Heart left ventricle (tissue), 16 donors: ENCODE results near the gene KIAA1217. TPM values are rescaled to one million over a fixed set of nuclear protein-coding genes. Genes with fewer than 3 reads are reported as not detected.

Source experiments
- ATAC-seq, 4 donors: fragments of 200-7000 bp; cut with Tn5 transposase; one replicate each; pipeline ENCODE4 v1.9.1; 2020 to 2022; ENCODE audit warnings: moderate library complexity in 4 of 4, mild to moderate bottlenecking in 3 of 4, moderate number of reproducible peaks in 1 of 4
- DNase-seq, 5 donors: peaks; one replicate each; pipeline ENCODE4 v3.0.0-alpha.2; 2020
- H3K27ac ChIP-seq, 12 donors: fragments of 200-600 bp; sonication (generic) in 4 of 12; one replicate each; pipeline versions ENCODE4 v1.5.0 to v1.8.0; 2016 to 2022; ENCODE audit warnings: mild to moderate bottlenecking in 2 of 12
- H3K27me3 ChIP-seq, 9 donors: fragments of 200-600 bp; sonication (generic) in 2 of 9; one replicate each; pipeline versions ENCODE4 v1.5.1 to v1.8.0; 2016 to 2022; ENCODE audit warnings: mild to moderate bottlenecking in 3 of 9
- H3K36me3 ChIP-seq, 9 donors: fragments of 200-600 bp; sonication (generic) in 2 of 9; one replicate each; pipeline versions ENCODE4 v1.5.0 to v1.8.0; 2018 to 2022; ENCODE audit warnings: mild to moderate bottlenecking in 2 of 9
- H3K4me1 ChIP-seq, 12 donors: fragments of 200-600 bp; sonication (generic) in 4 of 12; one replicate each; pipeline versions ENCODE4 v1.5.0 to v1.8.0; 2016 to 2022; ENCODE audit warnings: mild to moderate bottlenecking in 3 of 12
- H3K4me3 ChIP-seq, 12 donors: fragments of 200-600 bp; sonication (generic) in 4 of 12; one replicate each; pipeline versions ENCODE4 v1.5.0 to v1.8.0; 2017 to 2022; ENCODE audit warnings: mild to moderate bottlenecking in 9 of 12, moderate library complexity in 4 of 12
- H3K9me3 ChIP-seq, 12 donors: fragments of 200-600 bp; sonication (generic) in 4 of 12; one replicate each; pipeline versions ENCODE4 v1.5.0 to v1.8.0; 2016 to 2022; ENCODE audit warnings: mild to moderate bottlenecking in 1 of 12
- POLR2A ChIP-seq, 2 donors: fragments of 450-650 bp; IDR thresholded peaks; one replicate each; pipeline ENCODE4 v1.6.1; 2017; ENCODE audit warnings: antibody characterized with exemption in 2 of 2, mild to moderate bottlenecking in 2 of 2, moderate library complexity in 2 of 2
- WGBS, 4 donors: extraction: QIAGEN DNeasy Blood & Tissue Kit in 2 of 4; methylation state at CpG; one replicate each; pipeline versions ENCODE4 v1.1.5 to v1.1.7; 2013 to 2018; 5-methylcytosine and 5-hydroxymethylcytosine counted together
- intact Hi-C, 10 donors: fragments of 100-400 bp; cut with DNase I; formaldehyde crosslinking; loops; one replicate each; pipeline versions ENCODE4 v1.11.1 to v1.14.2; 2022
- polyA plus RNA-seq, 2 donors: library from polyadenylated mRNA; stranded (reverse); fragments of 200-250 nt; gene quantifications; one replicate each; pipeline ENCODE4 v1.2.3, GENCODE V29; 2013
- total RNA-seq, 9 donors: library from RNA; depleted of rRNA in 2 of 9; stranded (reverse); fragments of >200 nt in 2 of 9; fragmentation: NEBNext Ultra II Directional in 3 of 9; extraction: Animal tissue kit (Norgen Biotek cat#: 25700) in 3 of 9; gene quantifications; one replicate each; pipeline versions ENCODE4 v1.1.0 to v1.2.4, GENCODE V29; 2016 to 2023
- TF ChIP-seq, protein P1 (sequence below), 12 donors: fragments of 200-600 bp; sonication (generic) in 4 of 12; IDR thresholded peaks; one replicate each; pipeline versions ENCODE4 v1.5.0 to v1.8.0; 2018 to 2022; ENCODE audit warnings: antibody characterized with exemption in 12 of 12, mild to moderate bottlenecking in 5 of 12
- donor health status: ischemic (EF 13 %, LVEDD 7.1; RV severe dilation, severe dysfunction).
- donor health status: healthy with polysubstance abuse.
- donor health status: DM: no; HTN: yes; CAD: no.
- donor health status: DM: no; HTN: no; CAD: no.
- donor health status: ischemic (EF 25% LVEDD 6.9; RV normal size, moderate dysfunction).
- donor health status: ischemic (EF 25% LVEDD 5.7; RV mildly dilated, moderate dysfunction).
- donor health status: healthy.
- donor health status: DM: yes; HTN: yes; CAD: no.
- donor health status: ischemic (EF 35%, LVEDD 5.7; RV mildly dilated, moderate dysfunction).
- donor health status: nonischemic (EF 11% LVEDD 7.7; RV severe dilation, severe dysfunction).
- donor health status: DM: yes; HTN: yes; CAD: no.
- donor health status: PGD.
- donor health status: ischemic (EF 29% LVEDD 5.4; RV normal size, mild dysfunction).
- donor health status: nonischemic (EF 23%, LVEDD 6.1; RV moderate dilation, normal function).

Gene KIAA1217
- total and polyA plus RNA-seq, 11 donors = 12.7 to 66.7 (median 33.5) TPM

DNA sequence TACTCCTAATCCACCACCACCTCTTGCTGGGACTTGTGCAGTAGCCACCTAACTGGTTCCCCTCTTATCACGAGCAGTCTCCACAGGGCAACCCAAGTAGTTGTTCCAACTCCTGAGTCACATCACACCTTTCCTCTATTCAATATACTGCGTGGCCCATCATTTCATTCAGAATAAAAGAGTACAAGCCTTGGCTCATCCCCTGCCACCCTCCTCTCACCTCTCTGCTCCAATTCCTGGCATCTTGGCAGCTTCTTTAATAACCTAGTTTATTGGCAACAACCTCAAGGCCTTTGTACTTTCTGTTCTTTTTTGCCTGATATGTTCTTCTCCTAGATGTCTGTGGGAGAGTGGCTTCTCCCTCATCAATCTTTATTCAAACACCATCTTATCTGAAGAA is 199.4 kb downstream of the KIAA1217 start:
- Histone ChIP-seq H3K4me3 (no peak overlapping the region), H3K27me3 (no peaks in the 10 kb centered on the region), H3K9me3 (peaks cover 0 to 8% (median 0%) of the 10 kb centered on the region in 12 donors), H3K36me3 (no peaks in the 10 kb centered on the region), H3K27ac (no peak overlapping the region), H3K4me1 (peaks cover 0 to 20% (median 2%) of the 10 kb centered on the region in 12 donors)
- DNase-seq (no peak), ATAC-seq (no peak)
- TF ChIP-seq, protein P1, sequence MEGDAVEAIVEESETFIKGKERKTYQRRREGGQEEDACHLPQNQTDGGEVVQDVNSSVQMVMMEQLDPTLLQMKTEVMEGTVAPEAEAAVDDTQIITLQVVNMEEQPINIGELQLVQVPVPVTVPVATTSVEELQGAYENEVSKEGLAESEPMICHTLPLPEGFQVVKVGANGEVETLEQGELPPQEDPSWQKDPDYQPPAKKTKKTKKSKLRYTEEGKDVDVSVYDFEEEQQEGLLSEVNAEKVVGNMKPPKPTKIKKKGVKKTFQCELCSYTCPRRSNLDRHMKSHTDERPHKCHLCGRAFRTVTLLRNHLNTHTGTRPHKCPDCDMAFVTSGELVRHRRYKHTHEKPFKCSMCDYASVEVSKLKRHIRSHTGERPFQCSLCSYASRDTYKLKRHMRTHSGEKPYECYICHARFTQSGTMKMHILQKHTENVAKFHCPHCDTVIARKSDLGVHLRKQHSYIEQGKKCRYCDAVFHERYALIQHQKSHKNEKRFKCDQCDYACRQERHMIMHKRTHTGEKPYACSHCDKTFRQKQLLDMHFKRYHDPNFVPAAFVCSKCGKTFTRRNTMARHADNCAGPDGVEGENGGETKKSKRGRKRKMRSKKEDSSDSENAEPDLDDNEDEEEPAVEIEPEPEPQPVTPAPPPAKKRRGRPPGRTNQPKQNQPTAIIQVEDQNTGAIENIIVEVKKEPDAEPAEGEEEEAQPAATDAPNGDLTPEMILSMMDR (IDR thresholded peaks at IDR 0.05) = no peak
- no peak for TF ChIP-seq POLR2A (IDR thresholded peaks at IDR 0.05)
- WGBS, 4 donors = 89 to 97% (median 96%) methylated on average over 2 of the region's 2 CpGs
- intact Hi-C loops = no loop called here

DNA sequence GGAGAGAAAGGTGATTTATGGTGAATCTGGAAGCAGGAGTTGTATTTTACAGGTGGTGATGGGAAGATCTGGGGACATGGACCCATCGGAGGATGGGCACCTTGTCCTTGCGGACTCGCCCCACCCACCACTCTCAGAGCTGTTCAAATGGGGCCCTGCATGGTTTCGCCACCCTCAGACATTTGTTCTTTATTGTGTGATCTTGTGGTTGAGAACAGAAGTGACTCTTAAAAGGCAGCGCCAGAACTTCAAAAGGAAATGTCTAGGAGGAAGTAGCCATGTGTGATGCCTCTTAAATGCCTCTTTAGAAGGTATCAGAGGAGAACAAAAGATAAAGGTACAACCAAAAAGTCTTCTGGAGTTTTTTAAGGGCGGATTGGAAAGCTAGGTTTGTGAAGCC is 205.7 kb downstream of the KIAA1217 start:
- peaks cover 2 to 34% (median 18%) of the 10 kb centered on the region in 12 donors for H3K4me1 ChIP-seq

DNA sequence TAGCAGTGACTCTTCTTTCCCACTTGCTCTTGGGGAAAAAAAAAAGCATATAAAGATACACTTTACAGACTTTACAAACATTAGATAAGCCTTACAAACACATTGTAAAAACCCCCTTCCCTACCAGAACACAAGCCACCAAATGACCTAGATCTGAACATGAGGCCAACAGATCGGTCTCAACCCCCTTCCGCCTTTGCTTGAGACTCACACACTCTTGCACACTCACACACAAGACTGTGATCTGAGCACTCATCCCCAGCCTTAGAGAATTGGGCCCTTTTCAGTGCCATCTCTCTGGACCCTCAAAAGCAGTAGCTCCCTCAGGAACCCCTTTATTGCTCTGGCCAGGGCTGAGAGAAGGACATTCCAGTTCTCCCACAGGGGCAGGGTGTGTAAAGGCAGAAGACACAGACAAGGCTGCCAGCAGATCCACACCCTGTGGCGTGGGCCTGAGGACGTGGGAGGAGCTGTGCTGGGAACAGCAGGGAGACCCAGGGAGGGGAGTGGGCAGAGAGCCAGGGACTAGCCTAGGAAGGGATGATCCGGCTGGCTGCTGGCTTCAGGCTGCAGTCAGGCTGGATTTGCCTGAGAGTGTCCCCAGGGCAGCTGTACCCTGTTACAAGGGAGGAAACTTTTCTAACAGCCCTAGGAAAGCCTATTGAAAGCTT is 206.7 kb downstream of the KIAA1217 start:
- peaks cover 2 to 34% (median 18%) of the 10 kb centered on the region in 12 donors for H3K4me1 ChIP-seq
- peaks cover 0 to 17% (median 0%) of the 10 kb centered on the region in 12 donors for H3K9me3 ChIP-seq
- DNase-seq (peak; percentile 85 to 95 (median 91)), ATAC-seq (peak; percentile 90 to 95 (median 92))
- TF ChIP-seq, protein P1 (IDR thresholded peaks at IDR 0.05) = no peak
- TF ChIP-seq POLR2A (IDR thresholded peaks at IDR 0.05) = no peak
- 27 to 39% (median 35%) methylated on average over 5 of the region's 5 CpGs for WGBS, 4 donors
- intact Hi-C loops = loop anchor here in 2 of 10 donors (5.0 to 10.0 kb wide), 2 partner anchors 47 to 89 kb away; no protein-coding TSS in a partner anchor
- no peaks in the 10 kb centered on the region for H3K36me3 ChIP-seq
- peak overlapping the region; percentile 2 to 70 (median 50) for H3K27ac ChIP-seq
- no peaks in the 10 kb centered on the region for H3K27me3 ChIP-seq
- no peak overlapping the region for H3K4me3 ChIP-seq

More for the DNA sequence above, 205.7 kb downstream of the KIAA1217 start:
- 91 to 95% (median 92%) methylated on average over 6 of the region's 6 CpGs for WGBS, 4 donors
- H3K27ac ChIP-seq = no peak overlapping the region
- intact Hi-C loops = loop anchor here in 1 of 10 donors (10.0 kb wide), 1 partner anchor 90 kb away; no protein-coding TSS in a partner anchor
- ATAC-seq (no peak), DNase-seq (no peak)
- TF ChIP-seq, protein P1 (IDR thresholded peaks at IDR 0.05) = no peak
- TF ChIP-seq POLR2A (IDR thresholded peaks at IDR 0.05) = no peak
- peaks cover 0 to 17% (median 0%) of the 10 kb centered on the region in 12 donors for H3K9me3 ChIP-seq
- no peak overlapping the region for H3K4me3 ChIP-seq
- no peaks in the 10 kb centered on the region for H3K27me3 ChIP-seq
- H3K36me3 ChIP-seq = no peaks in the 10 kb centered on the region

DNA sequence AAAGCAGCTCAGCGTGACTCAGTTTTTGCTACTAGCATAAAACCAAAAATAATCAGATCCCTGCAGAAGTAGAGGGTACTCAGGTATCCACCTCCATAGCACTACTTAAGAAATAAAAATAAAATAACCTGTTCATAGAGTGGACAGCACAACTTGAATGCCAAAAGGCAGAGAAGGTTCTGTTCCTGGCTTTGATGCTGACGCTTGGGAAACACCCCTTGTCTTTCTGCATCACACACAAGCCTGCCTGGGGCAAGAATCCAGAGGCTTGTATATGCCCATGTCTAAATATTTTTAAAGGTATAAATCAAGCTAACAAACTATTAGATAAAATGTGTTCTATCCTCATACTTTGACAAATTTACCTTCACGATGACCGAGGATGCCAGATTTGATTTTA is 207.3 kb downstream of the KIAA1217 start:
- WGBS, 4 donors = 58 to 71% (median 66%) methylated on average over 4 of the region's 4 CpGs
- intact Hi-C loops = loop anchor here in 2 of 10 donors (5.0 to 10.0 kb wide), 2 partner anchors 46 to 89 kb away; no protein-coding TSS in a partner anchor
- Histone ChIP-seq H3K36me3 (no peaks in the 10 kb centered on the region), H3K4me1 (peaks cover 2 to 34% (median 18%) of the 10 kb centered on the region in 12 donors), H3K9me3 (peaks cover 0 to 17% (median 0%) of the 10 kb centered on the region in 12 donors), H3K27me3 (no peaks in the 10 kb centered on the region), H3K4me3 (no peak overlapping the region), H3K27ac (peak overlapping the region in 10 of 12 donors; percentile 9 to 70 (median 46))
- ATAC-seq (peak in 2 of 4 donors; percentile 32 to 37), DNase-seq (no peak)
- TF ChIP-seq, protein P1 (IDR thresholded peaks at IDR 0.05) = no peak
- TF ChIP-seq POLR2A (IDR thresholded peaks at IDR 0.05) = no peak
